ENCODE data around the gene ATXN3.

The ATXN3 gene

DNA sequence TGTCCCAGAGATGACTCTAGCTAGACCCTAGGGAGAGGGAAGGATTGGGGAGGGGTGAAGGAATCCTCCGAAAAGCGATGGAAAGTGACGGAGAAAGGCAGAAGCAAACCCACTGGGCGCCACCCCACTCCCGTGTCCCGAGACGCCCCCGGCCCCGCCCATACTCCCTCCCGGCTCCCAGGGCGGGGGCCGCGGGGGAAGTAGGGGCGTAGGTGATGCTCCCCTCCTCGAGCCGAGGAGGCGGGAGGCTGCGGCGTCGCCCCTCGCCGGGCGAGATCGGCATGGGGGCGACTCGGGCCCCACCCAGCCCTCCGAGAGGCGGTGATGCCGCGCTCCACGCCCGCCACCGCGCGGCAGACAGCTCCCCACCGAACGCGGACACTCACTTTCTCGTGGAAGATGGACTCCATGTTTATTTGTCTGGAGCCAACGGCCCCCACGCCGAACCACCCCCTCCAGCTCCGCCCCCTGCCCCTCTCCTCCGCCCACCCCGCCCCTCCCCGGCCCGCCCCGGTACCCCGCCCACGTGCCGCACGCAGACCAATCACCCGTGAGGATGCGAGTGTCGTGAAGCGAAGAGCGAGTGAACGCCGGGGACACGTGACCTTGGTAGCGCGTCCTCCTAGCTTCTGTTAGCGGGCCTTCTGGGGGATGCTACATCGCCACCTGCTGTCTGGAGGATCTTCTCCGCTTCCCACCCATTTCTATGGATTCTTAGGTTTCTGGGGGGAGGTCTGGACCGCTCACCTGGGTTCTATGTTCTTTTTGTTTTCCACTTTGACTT is at the start of gene ATXN3:
ATXN3 (minus strand) TSS at position 440 of the 784 bp plus-strand sequence; CDS start at position 410, 30 bp downstream.
- DNase-seq (ENCODE audit: low read depth, low spot score) = peak; percentile 95

- no peak for DNase-seq (ENCODE audit: low read depth, low spot score)
These were observed 48.0 kb upstream of the ATXN3 start for GRCh38 chr14:92154283-92154942.

- DNase-seq (ENCODE audit: low read depth, low spot score) = no peak
These were observed 47.2 kb upstream of the ATXN3 start for GRCh38 chr14:92153581-92153980.

DNA sequence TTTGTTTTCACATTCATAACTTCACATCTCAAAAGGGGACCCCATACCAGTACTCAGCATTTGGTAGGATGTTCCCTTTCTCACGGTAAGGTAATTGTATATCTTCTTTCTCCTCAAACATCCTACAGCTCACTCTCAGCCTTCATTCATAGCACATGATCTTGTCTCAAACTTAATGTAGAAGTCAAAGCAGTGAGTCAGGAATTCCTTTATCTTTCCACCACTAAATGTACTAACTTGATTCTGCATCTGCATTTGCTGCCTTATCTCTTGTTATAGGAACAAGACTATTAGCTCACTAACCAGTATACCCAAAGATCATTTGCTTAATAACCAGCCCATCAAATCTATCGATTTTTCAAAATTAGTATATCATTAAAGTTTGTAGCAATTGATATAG is 38.3 kb upstream of the ATXN3 start:
- no peak for DNase-seq (ENCODE audit: low read depth, low spot score)

GRCh38 chr14:92143962-92144361 is 37.6 kb upstream of the ATXN3 start:
- no peak for DNase-seq (ENCODE audit: low read depth, low spot score)

GRCh38 chr14:92143309-92143708 is 36.9 kb upstream of the ATXN3 start:
- no peak for DNase-seq (ENCODE audit: low read depth, low spot score)

DNA sequence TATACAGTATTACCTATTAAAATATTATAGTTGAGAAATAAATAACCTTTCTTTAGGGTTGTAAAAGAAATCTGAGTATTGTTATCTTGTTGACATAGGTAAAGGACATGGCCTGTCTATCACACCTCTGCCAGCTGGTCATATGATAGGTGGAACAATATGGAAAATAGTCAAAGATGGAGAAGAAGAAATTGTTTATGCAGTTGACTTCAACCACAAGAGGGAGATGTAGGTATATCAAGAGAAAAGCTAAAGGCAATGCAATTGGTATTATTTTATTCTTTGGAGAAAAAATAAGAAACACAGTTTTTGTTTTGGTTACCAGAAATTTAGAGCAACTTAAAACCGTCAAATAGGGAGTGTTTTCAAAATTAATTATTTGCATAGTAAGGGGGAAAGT is 28.9 kb upstream of the ATXN3 start:
- no peak for DNase-seq (ENCODE audit: low read depth, low spot score)

- no peak for DNase-seq (ENCODE audit: low read depth, low spot score)
These were observed 28.1 kb upstream of the ATXN3 start for GRCh38 chr14:92134456-92134855.

GRCh38 chr14:92122761-92123160 is 16.4 kb upstream of the ATXN3 start:
- DNase-seq (ENCODE audit: low read depth, low spot score) = peak; percentile 12

DNA sequence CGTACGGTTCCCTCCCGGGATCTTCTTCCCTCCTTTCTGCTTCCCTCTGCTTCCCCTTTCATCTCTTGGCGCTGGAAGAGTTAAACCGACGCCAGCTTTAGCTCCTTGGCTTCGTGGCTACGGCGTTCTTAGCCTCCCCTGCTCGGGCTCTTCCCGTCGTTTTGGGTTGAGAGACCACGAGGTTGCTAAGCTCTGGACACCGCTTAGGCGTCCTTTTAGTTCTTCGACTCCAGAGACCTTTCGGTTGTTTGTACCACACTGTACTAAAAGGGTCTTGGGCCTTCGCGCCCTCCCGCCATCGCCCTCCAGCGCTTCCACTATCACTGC is 15.9 kb upstream of the ATXN3 start:
- DNase-seq (ENCODE audit: low read depth, low spot score) = no peak

- DNase-seq (ENCODE audit: low read depth, low spot score) = peak; percentile 90
These were observed 15.4 kb upstream of the ATXN3 start, which contains the start of the genes CPSF2 and NDUFB1 for GRCh38 chr14:92121670-92122350. TSS of gene CPSF2 (plus strand) at chr14:92121969. CDS start at chr14:92130985, 9,016 bp downstream. TSS of gene NDUFB1 (minus strand) at chr14:92121706. CDS start at chr14:92117637, 4,069 bp downstream.

DNA sequence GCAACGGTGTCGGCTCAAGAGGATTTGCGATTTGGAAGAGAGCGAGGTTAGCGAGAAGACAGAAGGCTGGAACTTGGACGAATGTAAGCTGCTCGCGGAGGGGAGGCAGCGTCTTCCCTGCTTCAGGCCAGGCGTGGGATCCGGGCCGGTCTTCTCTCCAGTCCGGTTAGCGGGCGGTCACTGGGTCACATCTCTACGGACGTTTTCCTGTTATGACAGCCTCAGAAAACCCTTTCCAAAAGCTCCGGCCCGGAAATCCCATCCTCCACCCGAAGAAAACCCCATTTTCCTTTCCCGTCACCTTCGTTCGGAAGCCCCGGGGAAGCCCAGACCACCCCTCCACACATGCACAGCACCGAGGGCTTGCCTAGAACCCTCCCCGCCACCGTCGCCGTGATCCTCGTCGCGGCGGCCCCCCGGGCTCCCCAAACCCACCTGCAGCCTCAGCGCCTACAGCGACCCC is 14.9 kb upstream of the ATXN3 start:
- DNase-seq (ENCODE audit: low read depth, low spot score) = peak; percentile 33

DNA sequence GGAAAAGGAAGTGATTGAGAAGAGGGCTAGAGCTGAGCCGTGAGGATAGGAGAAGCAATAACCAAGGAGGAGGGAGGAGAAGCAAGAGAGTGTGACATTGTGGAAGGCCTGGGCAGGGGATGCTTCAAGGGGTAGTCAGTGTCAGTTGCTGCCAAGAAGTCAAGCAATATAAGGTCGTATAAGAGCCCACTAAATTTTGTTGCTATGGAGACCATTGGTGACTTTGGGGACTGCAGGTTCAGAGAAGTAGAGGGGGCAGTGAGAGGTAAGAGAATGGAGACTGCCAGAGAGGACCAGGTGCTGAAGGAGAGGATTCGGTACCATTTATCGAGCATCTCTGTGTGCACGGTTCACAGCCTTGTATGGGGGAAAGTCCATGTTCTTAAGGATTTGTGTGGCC is 3.1 kb upstream of the ATXN3 start:
- DNase-seq (ENCODE audit: low read depth, low spot score) = no peak

GRCh38 chr14:92108345-92109254 is 2.2 kb upstream of the ATXN3 start:
- peak; percentile 82 for DNase-seq (ENCODE audit: low read depth, low spot score)

DNA sequence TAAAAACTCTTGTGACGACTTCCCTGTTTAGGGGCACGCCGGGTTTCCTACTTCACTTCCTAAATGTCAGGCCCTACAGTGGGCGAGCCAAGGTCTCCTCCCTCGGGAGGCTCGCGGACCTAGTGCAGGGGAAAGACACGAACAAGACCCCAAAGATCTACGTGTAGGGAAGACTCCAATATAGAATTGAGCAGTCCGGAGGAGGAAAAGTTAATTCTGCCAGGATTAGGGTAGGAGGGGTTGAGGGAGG is 564 bp downstream of the ATXN3 start:
- no peak for DNase-seq (ENCODE audit: low read depth, low spot score)

- DNase-seq (ENCODE audit: low read depth, low spot score) = no peak
These were observed 1.1 kb downstream of the ATXN3 start for GRCh38 chr14:92105073-92105892.

DNA sequence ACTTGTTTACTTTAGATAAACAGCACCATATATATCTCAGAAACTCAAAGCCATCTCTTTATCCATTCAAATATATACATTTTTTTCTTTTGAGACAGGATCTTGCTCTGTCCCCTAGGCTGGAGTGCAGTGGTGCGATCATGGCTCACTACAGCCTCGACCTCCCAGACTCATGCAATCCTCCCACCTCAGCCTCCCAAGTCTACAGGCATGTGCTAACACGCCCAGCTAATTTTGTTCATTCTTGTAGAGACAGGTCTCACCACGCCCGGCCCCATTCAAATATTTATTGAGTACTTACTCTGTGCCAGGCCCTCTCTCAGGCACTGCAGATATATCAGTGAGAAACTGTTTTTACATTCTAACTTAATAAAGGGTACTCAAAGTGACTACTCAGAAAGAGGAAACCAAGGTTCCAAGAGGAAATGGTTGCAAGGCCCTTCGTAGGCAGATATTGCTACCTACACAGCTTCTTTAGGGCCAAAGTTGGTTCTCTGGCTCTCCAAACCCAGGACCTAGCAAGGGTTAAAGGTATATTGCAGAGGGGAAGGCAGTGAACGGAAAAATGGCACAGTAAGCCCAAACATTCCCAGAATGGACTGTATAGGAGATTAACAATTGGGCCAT is 2.9 kb downstream of the ATXN3 start:
- DNase-seq (ENCODE audit: low read depth, low spot score) = no peak

- DNase-seq (ENCODE audit: low read depth, low spot score) = no peak
These were observed 6.6 kb downstream of the ATXN3 start for GRCh38 chr14:92099802-92100201.

DNA sequence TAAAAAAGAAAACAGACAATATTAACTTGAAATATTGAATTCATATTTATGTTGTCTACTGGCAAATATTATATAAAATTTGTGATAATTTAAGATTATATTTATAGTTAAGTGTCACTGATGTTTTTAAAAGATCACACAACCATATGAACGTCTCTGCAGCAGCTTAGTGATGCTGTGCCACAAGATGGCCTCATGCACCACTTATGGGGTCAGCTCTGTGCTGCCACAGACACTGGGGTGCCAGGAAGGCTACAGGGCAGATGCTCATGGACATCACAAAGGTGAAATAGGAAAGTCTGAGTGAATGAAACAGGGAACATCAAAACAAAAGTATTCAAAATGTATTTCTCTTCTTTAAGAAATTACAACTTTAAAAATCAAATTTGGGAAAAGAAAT is 13.1 kb downstream of the ATXN3 start:
- no peak for DNase-seq (ENCODE audit: low read depth, low spot score)

- DNase-seq (ENCODE audit: low read depth, low spot score) = no peak
These were observed 17.9 kb downstream of the ATXN3 start for GRCh38 chr14:92088494-92088893.

Measured in ELF-1 (cell line).